GM21515 (cell line): ENCODE data around the gene UGCG.
"Not testable (repeated sequence)": the region's sequence is repeated elsewhere in the genome, so short reads cannot be mapped to it uniquely, and the experiment has no call there.

Experiments used
- ATAC-seq: cut with Tn5 transposase; IDR thresholded peaks from one replicate; pipeline ENCODE4 v1.9.1; 2021; ENCODE audit not compliant: unreplicated experiment

UGCG gene

DNA sequence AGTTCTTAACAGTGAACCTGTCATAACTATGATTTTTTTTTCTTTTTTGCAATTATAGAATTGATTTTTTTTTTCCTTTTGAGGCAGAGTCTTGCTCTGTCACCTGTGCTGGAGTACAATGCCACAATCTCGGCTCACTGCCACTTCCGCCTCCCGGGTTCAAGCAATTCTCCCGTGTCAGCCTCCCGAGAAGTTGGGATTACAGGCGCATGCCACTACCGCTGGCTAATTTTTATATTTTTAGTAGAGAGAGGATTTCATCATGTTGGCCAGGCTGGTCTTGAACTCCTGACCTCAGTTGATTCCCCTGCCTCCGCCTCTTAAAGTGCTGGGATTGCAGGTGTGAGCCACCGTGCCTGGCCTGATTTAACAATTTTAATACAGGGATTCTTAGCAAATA is 21.4 kb downstream of the UGCG start:
- ATAC-seq, result no peak

DNA sequence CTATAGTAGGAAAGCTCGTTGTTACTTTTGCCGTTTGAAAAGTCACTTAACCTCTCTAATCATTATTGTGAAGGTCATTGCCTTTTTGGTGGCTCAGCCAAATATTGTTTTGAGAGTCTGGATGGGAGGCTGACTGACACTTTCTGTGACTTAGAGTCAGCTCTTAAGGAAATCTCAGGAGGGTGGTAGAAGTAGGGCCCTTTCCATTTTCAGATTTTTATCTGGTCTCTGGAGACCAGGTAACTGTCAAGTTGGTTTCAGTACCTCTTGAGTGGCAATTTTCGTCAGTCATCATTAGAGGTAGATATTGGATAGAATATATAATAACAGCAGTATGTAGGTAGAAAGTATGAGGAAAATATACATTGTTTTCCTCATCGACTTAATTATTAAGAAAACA is 23.3 kb downstream of the UGCG start:
- ATAC-seq, result no peak

DNA sequence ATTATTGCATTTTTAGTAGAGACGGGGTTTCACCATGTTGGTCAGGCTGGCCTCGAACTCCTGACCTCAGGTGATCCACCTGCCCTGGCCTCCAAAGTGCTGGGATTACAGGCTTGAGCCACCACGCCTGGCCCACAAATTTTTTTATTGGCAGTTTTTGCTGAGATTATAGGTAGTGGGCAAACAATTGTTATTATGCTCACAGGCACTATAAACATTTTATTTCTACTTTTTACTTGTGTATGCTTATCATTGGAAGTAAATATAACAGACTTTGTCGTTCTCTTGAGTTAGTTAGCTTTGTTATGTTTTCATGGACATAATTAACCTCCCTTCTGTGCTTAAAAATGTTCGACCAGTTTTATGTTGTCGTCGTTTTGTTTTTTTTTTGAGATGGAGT is 23.9 kb downstream of the UGCG start:
- no peak for ATAC-seq

DNA sequence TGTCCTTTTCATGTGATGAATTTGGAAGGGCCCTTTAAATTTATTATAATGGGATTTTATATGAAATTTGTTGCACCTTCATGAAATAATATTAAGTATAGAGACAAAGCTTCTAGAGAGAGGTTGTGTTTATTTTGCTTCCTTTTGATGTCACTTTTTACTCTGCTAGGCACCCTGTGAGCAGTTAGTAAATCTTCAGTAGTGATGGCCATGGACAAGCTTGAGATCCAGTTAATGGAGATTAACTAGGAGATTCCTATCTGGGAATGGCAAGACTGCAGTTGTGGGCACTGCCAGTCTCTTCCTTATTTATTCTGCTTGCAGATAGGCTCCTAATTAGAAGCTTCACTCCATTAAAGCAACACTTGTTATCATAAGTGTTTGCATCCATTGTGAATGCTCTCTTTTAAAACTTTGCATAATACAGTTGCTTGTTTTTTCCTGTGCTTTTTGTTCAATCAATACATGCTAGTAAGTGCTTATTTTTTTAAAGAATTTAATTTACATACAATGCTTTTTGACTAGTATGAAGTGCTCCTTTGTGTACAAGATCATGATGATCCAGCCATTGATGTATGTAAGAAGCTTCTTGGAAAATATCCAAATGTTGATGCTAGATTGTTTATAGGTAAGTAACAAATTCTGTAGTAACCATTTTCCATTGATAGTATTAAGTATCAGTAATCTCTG is 25.9 kb downstream of the UGCG start:
- ATAC-seq, result no peak

DNA sequence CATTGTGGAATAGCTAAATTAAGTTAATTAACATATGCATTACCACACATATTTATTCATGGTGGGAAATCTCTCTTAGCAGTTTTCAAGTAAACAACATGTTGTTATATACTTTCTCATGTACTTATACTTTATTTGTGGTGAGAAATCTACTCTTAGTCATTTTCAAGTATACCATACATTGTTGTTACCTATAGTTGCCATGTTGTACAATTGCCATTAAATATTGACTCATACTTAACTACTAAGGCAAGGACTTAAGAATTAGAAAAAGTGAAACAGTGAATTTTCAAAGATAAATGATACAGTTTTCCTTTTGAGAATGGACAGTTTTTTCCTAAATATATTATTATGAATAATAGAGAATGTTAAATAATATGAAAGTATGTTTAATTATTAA is 27.7 kb downstream of the UGCG start:
- ATAC-seq, result no peak

DNA sequence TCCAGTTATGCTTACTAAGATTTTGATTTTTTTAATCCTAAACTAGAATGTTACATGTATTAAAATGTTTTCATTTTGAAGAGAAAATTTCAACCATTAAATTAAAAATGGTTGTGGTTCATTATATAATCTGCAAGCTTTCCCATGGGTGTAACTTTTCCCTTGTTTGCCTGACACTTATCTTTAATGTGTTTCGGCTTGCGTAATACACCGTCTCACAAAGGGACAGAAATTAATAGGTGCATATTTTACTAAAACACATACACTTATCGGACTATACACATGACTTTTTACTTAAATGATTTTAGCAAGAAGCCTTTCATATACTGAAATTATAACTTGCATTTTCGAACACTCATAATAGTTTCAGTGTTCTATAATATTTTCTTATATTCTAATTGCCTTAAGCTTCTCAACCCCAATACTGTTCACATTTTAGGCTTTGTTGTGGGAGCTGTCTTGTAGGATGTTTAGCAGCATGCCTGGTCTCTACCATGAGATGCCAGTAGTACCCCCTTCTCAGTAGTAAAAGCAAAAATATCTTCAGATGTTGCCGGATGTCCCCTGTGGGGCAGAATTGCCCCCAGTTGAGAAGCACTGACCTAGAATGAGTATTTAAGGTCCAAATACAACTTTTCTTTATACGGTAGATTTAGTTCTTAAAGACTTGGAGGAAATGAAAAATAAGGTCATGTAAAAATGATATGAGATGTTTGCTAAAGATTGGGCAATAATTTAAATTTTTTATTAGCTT is 28.6 kb downstream of the UGCG start:
- ATAC-seq, result no peak

DNA sequence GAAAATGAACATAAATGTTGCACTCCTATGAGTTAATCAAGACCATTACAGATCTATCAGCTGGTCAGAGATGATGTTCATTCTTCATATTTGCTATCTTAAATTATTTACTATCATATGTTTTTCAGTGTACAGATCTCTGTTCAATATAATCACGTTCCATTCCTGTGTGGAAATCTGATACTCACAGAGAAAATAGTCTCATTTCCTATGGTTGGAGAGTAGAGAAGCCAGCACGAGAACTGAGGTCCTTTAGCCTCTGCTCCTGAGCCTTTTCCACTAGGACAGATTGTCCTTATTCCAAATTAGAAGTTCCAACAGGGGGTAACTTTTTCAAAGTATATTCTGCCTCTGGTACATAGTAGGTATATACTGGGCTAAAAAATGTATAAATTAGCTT is 29.2 kb downstream of the UGCG start:
- no peak for ATAC-seq

DNA sequence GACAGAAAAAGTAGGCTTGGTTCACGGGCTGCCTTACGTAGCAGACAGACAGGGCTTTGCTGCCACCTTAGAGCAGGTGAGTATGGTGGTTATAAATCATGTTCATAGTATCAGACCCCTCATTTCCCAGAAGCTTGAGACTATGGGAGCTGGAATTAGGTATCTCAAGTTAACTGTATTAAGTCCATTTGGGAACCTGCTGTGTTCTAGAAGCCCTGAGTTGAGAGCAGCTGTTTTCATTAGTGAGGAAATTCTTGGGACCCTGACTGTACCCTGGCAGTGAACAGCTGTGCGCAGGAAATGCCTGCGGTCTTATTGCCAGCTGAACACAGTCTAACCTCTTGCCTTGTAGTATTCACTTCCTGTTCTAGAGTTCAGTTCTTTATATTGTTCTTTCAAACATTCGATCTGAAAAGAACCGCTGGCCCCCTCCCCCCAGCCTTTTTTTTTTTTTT is 29.8 kb downstream of the UGCG start:
- peak; percentile 97 for ATAC-seq

DNA sequence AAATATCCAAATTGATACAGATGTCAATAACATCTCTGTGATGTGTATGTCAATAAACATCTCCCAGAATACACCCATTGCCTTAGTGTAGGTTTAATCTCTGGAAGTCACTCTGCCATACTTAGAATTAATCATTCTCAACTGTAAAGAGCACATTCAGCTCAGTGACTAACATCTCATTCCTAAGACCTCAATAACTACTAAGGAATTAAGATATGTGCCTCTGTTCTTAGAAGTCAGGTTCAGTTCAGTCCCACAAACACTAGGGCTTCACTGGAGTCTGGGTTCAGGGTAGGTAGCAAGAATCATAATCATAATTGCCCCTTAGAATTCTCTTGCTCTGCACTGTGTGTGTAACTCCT is 31.7 kb downstream of the UGCG start:
- ATAC-seq, result no peak

DNA sequence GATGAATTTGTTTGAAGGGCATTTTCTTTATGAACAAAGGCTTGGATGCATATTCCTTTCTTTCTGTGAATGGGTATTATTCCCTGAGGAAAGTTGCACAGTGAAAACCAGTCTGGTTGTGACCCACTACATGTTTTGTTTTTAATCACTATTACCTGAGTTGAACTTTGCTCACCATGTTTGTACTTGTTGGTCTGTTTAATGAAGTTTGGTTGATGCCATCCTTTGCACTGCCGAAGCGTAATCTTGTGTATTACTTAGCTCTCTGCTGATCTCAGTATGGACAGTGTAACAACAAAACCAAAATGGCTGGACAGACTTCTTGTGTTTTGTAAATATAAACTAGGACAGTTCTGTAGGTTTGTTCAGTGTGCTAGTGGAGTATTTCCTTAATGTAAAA is 38.1 kb downstream of the UGCG start:
- no peak for ATAC-seq

DNA sequence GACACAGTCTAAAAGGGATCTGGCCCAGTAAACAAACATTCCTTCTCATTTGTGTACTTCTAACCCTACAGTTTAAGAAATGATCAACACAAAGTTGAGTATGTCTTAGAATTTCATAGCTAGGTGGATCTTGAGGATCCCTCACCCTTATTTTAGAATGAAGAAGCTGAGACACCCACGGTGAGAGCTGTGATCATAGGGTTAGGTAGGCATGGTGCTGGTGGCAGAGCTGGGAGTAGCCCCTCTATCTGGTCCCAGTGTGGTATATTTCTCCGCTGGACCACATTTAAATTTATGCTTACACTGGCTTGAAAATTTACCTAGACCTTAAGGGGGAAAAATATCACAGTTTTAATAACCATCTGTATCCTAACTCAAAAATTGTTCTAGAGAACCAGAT is 39.8 kb downstream of the UGCG start:
- no peak for ATAC-seq

DNA sequence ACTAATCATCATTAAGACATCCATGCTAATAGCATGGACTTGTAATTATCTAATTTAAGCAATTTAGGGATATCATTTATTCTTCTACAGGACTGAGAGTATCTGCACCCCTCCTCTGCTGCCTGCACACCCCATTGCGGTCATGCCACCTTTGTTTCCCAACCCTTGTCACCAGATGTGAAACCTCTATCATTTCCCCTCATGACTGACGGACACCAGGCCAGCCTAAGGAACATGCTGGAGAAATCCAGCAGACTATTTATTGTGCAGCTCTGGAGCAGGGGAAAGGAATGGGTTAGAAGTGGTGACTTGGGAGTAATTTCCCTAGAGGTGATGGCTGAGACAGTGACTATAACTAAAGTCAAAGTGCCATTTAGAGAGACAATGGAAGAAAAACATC is 40.7 kb downstream of the UGCG start:
- no peak for ATAC-seq

DNA sequence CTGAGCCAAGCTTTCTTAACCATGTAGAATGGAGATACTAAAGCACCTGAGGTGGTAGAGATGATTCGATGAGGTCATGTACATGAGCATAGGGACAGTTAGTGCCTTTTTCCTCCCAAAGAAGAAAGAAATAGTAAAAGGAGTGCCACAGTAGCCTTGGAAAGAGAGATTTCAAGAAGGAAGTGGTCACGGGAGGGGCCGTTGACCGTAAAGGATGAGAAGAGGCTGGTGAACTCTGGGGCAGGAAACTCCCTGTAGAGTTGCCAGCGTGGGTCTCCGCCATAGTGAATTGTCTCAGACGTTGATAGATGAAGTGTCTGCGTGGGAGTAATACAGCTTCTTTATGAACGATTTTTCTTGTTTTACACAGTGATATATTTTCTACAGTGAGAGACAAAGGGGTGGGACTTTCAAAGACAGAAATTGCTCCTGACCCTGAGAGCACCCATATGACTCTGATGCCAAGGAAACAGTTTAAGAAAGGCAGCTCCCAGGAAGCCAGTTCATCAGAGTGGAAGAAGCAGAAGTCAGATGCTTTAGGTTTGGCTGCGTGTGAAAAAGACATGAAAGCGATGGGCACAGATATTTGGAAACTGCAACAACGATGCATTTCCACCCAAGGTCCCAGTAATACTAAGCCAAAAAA is 41.3 kb downstream of the UGCG start:
- no peak for ATAC-seq

DNA sequence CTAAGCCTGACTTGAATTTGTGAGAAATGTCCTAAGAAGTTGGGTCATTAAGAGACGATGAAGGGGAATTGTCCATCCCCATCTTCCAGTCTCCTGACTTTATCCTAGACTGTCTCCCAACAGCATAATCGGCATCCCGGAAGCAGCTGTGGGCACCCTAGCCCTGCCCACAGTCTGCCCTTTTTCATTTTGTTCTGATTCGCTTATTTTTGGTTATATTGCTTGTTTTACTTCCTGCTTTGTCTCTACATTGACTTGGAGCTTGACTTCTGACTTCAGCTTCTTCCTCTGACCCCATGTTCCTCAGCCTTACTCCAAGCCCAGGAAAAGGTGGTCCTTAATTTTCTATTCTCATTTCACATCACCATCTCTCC is 41.8 kb downstream of the UGCG start:
- ATAC-seq, result no peak

DNA sequence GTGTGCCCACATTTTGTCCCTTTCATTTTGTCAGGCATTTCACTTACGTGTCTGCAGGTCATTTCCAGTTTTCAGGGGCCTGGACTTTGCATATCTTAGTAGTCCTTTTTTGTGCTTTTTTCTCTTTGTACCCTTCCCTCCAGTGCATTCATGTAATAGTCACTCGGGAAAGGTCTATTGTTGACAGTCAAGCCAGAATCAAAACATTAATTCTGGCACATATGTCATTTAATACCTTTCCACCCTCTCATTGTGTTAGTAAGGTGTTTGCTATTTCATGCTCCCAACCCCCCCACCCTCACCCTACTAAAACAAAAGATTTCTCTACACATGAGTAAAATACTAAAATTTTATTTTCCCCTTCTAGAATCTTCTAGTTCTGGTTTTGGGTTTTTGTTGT is 42.7 kb downstream of the UGCG start:
- ATAC-seq, result no peak

DNA sequence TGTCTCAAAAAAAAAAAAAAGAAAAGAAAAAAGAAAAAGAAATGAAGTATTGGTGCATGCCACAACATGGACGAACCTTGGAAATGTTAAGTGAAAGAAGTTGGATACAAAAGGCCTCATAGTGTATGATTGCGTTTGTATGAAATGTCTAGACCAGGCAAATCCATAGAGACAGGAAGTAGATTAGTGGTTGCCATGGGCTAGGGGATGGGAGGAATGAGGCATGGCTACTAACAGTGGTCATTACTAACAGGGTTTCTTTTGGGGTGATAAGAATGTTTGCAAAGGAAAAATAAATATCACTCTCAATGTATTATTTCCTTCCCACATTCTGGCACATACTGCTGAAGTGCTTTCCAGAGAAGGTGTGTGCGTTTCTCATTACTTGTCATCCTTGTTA is 44.1 kb downstream of the UGCG start:
- ATAC-seq, result no peak

DNA sequence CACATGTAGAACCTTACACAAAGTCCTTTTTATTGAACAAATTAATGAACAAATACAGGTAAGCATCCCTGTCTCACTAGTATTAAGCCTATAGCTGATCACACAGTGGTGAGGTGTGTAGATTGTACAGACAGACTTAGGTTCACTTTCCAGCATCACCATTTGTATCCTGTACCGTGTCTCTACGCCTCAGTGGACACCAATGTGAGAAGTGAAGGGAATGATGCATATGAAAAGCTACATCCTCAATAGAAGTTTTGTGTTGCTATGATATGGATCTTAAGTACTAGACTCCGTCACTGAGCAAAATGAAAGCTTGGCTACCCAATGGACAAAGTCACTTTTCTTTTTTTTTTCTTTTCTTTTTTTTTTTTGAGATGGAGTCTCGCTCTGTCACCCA is 46.6 kb downstream of the UGCG start:
- no peak for ATAC-seq

DNA sequence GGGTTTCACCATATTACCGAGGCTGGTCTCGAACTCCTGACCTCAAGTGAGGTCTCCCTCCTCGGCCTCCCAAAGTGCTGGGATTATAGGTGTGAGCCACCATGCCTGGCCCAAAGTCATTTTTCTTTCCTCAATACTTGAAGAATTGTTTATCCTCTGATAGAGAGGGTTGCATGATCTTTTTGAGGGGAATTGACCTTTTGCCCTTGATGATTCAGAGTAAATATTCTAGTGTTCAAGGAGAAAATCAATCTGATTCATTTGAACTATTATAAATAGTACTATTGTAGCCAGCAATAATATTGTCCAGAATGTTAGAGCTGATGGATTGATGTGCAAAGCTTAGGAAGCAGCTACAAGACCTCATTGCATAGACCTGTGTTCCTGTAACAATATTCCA is 47.1 kb downstream of the UGCG start:
- ATAC-seq, result no peak

DNA sequence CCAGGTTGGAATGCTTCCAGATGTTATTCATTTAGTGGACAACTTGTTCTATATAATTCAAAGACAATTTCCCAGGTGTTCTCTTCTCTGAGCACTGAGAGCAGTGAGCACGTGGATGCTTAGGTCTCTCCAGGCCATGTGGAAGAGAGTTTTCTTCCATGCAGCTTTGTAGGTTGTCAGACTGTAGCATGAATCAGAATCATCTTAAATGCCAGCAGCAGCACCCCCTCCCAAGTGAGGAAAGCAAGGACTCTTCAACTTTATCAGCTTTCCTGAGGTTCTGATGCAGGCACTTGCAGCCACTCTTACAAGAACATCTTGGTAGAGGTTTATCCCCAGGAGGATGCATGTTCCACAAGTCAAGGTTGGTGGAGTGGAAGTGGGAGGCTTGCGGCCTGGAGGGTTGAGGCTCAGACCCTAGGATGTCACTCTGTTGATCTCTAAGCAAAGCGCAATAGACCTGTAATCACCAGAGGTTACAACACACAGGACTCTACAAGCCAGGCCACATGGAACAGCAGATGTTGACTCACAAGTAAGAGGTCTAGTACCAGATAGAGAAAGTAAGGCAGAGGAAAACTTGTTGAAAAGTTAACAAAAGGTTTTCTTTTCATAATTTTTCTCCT is 47.7 kb downstream of the UGCG start:
- ATAC-seq, result no peak

DNA sequence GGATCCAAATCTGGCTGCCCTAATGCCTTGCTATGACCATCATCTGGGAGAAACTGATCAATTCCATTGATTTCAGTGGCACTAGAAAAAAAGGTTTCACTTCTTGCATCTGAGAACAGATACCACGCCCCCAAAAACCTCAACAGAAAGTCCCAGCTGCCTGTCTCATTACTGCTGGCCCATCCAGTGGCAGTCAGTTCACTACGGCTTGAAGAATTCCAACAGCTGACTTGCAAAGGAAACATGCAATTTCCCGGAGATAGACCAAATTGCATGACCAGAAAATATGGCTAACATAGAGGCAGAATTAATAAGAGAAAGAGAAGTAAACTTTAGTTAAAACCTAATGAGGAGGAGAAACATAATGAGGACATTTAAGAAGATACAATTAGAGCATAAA is 48.6 kb downstream of the UGCG start:
- no peak for ATAC-seq

DNA sequence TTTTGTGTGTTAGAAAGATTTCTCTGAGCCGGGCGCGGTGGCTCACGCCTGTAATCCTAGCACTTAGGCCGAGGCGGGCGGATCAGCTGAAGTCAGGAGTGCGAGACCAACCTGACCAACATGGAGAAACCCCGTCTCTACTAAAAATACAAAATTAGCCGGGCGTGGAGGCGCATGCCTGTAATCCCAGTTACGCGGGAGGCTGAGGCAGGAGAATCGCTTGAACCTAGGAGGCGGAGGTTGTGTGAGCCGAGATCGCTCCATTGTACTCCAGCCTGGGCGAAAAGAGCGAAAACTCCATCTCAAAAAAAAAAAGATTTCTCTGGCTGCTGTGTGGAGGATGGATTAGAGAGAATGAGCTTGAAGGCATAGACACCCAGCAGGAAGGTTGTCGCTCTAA is 51.5 kb downstream of the UGCG start:
- not testable (repeated sequence) for ATAC-seq

DNA sequence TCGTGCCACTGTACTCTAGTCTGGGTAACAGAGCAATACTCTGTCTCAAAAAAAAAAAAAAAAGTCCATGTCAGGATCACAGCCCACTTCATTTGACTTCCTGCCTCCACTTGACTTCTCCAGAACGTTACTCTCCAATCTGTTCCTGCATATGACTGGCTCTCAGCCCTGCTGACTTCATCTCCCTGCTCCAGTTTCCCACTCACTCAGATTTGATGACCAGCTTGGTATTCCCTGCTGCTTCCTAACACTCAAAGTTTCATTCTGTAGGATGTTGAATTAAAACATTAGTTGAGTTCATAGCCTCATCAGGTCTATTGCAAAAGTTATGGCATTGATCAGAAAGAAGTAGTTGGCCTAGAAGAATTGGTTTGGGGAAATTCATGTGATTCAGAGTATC is 52.3 kb downstream of the UGCG start:
- no peak for ATAC-seq
